ENCODE measurements around the gene CDH13. TPM values are rescaled to one million over a fixed set of nuclear protein-coding genes. Genes with fewer than 3 reads are reported as not detected.

The CDH13 gene
- polyA plus RNA-seq, 1 experiment = 113 TPM

DNA sequence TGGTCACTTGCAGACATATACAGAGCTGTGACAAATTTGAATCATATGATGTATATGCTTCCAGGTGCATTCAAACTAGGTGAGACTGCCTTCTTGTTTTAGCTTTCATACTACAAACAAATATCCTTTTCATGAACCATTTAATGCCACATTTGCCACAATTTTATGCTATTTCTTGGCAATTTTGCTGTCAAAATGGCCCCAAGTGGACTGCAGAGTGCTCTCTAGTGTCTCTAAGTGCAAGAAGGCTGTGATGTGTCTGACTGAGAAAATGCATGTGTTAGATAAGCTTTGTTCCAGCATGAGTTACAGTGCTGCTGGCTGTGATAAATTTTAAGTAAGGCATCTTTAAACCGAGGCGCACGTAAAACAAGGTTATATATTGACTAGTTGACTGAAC lies 38.3 kb downstream of the CDH13 start:
- Histone ChIP-seq H3K36me3 (ENCODE audit: control insufficient read depth, insufficient read depth, low read length) (no peaks in the 10 kb centered on the region), H3K27me3 (ENCODE audit: control insufficient read depth, insufficient read depth, low read length) (no peaks in the 10 kb centered on the region; the same call in 1 of the 2 replicates), H3K4me3 (ENCODE audit: low read depth, low read length) (no peak overlapping the region)
- ChIA-PET CTCF (interaction anchor here (0.7 kb wide), 1 partner anchor 20 kb away, joined by 3 read pairs; no protein-coding TSS in a partner anchor), POLR2A (no interaction called here)
- TF ChIP-seq CTCF (IDR thresholded peaks at IDR 0.05; ENCODE audit: insufficient read depth, low read depth, low read length) = no peak
- DNase-seq (ENCODE audit: low read depth) = no peak

DNA sequence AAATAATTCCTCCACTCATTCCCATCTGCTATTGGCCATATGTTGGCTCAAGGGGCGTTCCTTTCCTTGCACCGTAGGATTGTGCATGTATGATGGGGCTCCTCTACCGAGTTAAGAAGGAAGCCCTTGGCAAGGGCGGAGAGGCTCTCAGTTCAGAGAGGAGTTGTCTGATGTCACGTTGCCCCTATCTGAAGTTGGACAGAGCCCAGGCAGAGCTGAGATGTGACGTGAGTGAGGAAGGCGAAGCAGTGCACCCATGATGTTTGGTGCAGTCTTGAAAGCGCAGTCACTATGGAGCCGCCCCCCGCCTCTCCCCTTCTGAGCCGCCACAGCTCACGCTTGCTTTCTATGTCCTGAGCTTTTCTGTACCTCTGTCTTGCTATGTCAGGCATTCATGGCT lies 40.7 kb downstream of the CDH13 start:
- no peak for TF ChIP-seq CTCF (IDR thresholded peaks at IDR 0.05; ENCODE audit: insufficient read depth, low read depth, low read length)
- ChIA-PET CTCF (no interaction called here), POLR2A (no interaction called here)
- no peak for DNase-seq (ENCODE audit: low read depth)
- no peaks in the 10 kb centered on the region; the same call in 1 of the 2 replicates for H3K27me3 ChIP-seq (ENCODE audit: control insufficient read depth, insufficient read depth, low read length)
- H3K4me3 ChIP-seq (ENCODE audit: low read depth, low read length) = no peak overlapping the region
- H3K36me3 ChIP-seq (ENCODE audit: control insufficient read depth, insufficient read depth, low read length) = no peaks in the 10 kb centered on the region

GRCh38 chr16:82668094-82668493 lies 41.3 kb downstream of the CDH13 start:
- no peak for TF ChIP-seq CTCF (IDR thresholded peaks at IDR 0.05; ENCODE audit: insufficient read depth, low read depth, low read length)
- ChIA-PET POLR2A (no interaction called here), CTCF (no interaction called here)

DNA sequence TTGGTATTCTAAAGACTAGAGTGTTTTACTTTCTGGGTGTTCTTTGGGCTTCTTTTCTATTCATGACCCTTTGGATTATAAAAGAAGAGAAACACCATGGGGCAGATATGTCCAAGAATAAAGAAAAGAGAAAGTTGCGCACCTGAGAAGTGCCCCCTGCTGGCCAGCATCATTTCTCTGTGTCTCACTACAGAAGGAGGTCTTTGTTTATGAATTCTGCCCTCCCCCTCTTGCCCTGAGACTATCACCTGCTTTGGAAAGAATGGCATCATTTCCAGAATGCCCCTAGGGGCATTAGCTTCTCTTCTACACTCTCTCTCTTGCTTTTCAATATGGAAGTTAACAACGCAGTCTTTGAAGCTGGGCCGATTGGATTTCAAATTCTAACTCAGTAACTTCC lies 45.0 kb downstream of the CDH13 start:
- no peak for TF ChIP-seq CTCF (IDR thresholded peaks at IDR 0.05; ENCODE audit: insufficient read depth, low read depth, low read length)
- POLR2A ChIA-PET = no interaction called here
- CTCF ChIA-PET = interaction anchor here (1.0 to 2.4 kb wide), 7 partner anchors 9 to 59 kb away, joined by 3 to 7 read pairs (median 3); no protein-coding TSS in a partner anchor
- H3K27me3 ChIP-seq (ENCODE audit: control insufficient read depth, insufficient read depth, low read length) = no peaks in the 10 kb centered on the region
- no peak overlapping the region for H3K4me3 ChIP-seq (ENCODE audit: low read depth, low read length)
- no peaks in the 10 kb centered on the region for H3K36me3 ChIP-seq (ENCODE audit: control insufficient read depth, insufficient read depth, low read length)
- no peak for DNase-seq (ENCODE audit: low read depth)

More at GRCh38 chr16:82668094-82668493, 41.3 kb downstream of the CDH13 start:
- no peaks in the 10 kb centered on the region for H3K36me3 ChIP-seq (ENCODE audit: control insufficient read depth, insufficient read depth, low read length)
- DNase-seq (ENCODE audit: low read depth) = no peak
- H3K27me3 ChIP-seq (ENCODE audit: control insufficient read depth, insufficient read depth, low read length) = no peaks in the 10 kb centered on the region; the same call in 1 of the 2 replicates
- H3K4me3 ChIP-seq (ENCODE audit: low read depth, low read length) = no peak overlapping the region

- Histone ChIP-seq H3K4me3 (ENCODE audit: low read depth, low read length) (no peak overlapping the region), H3K27me3 (ENCODE audit: control insufficient read depth, insufficient read depth, low read length) (no peaks in the 10 kb centered on the region), H3K36me3 (ENCODE audit: control insufficient read depth, insufficient read depth, low read length) (no peaks in the 10 kb centered on the region)
- ChIA-PET POLR2A (no interaction called here), CTCF (interaction anchor here (1.5 to 2.3 kb wide), 3 partner anchors 17 to 34 kb away, joined by 3 to 7 read pairs (median 4); no protein-coding TSS in a partner anchor)
- TF ChIP-seq CTCF (IDR thresholded peaks at IDR 0.05; ENCODE audit: insufficient read depth, low read depth, low read length) = no peak
- DNase-seq (ENCODE audit: low read depth) = no peak
These were observed 45.9 kb downstream of the CDH13 start for GRCh38 chr16:82672676-82673075.
